NCI-H510A (cell line): ENCODE data around the gene EPS15.
"Not testable (repeated sequence)": the region's sequence is repeated elsewhere in the genome, so short reads cannot be mapped to it uniquely, and the experiment has no call there.

ENCODE experiments used
- DNase-seq: peaks from one replicate; lab custom pipeline; 2025; lab: John Stamatoyannopoulos, UW

The EPS15 gene

DNA sequence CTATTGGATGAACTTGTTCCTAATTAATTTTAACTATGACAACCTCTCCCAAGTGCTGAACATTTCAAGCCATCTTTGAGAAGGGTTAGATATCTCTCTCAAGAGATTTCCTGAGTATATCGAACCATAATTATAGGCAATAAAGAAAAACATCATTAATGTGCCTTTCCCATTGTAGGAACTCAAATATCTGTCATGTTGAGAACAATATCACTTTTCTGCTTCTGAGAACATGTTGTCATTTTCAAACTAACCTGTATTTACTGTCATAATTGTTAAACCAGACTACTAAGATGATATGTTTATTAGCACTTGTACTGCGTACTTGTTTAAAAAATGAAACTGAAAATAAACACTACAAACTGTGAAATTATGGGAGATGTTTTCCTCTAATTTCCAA, 4.3 kb downstream of the EPS15 start:
- DNase-seq = no peak

DNA sequence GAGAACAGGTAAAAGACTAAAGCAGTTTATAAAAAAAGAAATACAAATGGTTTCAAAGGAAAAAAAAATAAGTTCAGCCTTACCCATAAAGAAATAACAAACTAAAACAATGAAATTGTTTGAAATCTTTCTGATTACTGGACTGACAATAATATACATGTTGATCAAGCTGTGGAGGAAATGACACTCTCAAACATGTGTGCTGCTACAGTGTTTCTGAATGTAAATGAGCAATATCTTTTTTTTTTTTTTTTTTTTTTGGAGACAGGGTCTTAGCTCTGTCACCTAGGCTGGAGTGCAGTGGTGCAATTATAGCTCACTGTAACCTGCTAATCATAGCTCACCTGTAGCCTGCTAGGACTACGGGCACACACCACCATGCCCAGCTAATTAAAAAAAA, 6.5 kb downstream of the EPS15 start:
- no peak for DNase-seq

DNA sequence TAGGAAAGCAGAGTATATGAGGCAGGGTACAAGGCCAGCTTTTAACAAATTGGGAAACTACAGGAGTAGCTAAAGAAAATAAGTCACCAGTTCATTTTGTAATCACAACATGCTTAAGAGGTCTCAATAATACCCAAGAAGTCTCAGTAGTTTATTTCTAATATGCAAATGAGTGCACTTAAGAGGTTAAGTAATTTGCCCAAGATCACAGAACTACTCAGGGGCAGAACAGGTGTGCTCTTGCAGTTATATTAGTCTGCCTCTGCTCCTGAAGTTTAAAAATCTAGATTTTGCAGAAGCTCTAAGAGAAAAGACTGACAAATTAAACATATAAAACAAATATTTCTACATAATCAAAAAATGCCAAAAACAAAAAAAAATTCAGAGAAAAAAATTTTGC, 6.9 kb downstream of the EPS15 start:
- DNase-seq = no peak

DNA sequence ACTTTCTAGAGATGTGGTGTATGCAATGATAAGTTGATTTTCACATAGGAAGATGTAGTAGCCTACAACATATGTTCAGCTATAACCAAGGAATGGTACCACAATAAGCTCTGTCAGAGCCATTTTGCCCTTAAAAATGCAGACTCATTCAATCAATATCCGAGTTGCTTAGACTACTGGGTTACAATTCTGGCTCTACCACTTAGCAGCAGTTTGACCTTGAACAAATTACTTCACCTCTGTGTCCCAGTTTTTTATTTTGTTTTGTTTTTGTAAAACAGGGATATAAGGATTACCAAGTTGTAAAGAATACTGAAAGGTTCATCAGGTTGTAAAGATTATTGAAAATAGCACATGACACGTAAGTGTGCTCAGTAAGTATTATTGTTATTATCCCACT, 9.3 kb downstream of the EPS15 start:
- DNase-seq = no peak

DNA sequence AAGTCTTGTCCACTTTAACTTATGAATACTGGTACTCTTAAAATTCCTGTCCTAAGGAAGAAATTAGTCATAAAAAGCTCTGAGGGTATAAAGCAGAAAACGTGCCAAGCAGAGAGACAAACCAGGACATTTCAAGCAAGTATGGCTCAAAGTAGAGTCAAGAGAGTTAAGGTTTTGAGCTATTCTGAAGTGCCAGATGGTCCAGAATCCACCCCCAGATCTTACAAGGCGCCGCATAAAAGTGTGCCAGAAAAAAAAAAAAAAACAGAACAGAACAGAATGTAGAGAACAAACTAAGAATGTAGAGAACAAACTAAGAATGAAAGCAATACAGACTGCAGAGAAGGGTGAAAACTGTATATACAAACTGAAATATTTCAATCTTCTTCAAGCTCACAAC, 12.5 kb downstream of the EPS15 start:
- no peak for DNase-seq

DNA sequence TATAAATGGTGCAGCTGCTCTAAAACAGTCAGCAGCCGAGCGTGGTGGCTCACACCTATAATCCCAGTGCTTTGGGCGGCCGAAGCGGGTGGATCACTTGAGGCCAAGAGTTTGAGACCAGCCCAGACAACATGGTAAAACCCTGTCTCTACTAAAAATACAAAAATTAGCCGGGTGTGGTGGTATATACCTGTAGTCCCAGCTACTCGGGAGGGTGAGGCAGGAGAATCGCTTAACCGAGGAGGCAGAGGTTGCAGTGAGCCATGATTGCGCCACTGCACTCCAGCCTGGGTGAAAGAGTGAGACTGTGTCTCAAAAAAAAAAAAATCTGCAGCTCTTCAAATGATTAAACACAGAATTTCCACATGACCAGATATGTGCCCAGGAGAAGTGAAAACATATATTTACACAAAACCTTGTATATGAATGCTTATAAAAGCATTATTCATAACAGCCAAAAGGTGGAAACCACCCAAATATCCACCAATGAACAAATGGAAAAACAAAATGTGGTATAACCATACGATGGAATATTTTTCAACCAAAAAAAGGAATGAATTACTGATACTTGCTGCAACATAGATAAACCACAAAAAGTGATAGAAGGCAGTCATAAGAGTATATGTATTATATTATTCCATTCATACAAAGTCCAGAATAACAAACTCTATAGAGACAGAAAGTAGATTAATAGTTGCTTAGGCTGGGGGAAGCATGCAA, 14.1 kb downstream of the EPS15 start:
- DNase-seq = no peak

DNA sequence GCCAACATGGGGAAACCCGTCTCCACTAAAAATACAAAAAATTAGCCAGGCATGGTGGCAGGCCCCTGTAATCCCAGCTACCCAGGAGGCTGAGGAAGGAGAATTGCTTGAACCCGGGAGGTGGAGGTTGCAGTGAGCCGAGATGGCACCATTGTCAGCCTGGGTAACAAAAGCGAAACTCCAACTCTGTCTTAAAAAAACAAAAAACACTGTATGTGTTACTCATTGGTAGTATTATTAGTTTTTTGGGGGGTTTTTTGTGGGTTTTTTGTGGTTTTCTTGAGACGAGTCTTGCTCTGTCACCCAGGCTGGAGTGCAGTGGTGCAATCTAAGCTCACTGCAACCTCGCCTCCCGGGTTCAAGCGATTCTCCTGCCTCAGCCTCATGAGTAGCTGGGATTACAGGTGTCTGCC, 17.8 kb downstream of the EPS15 start:
- DNase-seq = not testable (repeated sequence)

DNA sequence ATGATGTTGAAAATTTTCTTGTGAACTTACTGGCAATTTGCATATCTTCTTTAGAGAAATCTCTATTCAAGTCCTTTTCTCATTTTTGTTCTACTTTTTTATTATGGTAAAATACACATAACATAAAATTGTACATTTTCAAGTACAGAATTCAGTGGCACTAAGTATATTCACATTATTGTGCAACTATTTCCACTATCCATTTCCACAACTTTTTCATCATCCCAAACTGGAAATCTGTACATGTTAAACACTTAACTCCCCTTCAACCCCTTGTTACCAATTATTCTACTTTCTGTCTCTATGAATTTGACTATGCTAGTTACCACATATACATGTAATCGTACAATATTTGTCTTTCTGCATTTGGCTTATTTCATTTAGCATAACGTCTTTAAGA, 19.4 kb downstream of the EPS15 start:
- no peak for DNase-seq

DNA sequence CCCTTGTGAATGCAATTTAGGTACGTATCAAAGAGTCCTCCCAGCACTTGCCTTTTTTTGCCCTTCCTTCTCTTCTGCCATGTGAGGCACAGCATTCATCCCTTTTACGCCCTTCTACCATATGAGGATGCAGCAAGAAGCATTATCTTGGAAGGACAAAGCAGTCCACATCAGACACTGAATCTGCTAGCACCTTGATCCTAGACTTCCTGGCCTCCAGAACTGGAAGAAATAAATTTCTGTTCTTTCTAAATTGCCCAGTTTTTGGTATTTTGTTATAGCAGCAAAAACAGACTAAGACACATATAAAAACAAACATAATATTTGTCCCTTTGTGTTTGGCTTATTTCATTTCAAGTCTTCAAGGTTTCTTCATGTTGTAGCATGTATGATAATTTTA, 20.1 kb downstream of the EPS15 start:
- DNase-seq = no peak

DNA sequence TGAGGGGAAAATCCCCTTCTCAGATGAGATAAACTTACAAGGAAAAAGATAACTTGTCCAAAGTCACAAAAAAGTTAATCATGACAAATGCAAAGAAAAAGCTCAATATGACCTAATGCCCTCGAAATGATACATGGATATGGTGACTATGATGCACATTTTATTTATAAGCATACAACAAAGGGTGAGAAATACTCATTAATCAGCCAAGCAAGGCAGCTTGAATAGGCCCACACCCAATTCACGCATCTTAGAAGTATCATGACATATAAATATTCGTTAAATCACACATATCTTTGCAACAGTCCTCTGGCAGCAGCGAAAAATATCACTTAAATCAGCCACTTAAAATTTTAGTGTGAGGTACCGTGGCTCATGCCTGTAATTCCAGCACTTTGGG, 21.7 kb downstream of the EPS15 start:
- DNase-seq = no peak

DNA sequence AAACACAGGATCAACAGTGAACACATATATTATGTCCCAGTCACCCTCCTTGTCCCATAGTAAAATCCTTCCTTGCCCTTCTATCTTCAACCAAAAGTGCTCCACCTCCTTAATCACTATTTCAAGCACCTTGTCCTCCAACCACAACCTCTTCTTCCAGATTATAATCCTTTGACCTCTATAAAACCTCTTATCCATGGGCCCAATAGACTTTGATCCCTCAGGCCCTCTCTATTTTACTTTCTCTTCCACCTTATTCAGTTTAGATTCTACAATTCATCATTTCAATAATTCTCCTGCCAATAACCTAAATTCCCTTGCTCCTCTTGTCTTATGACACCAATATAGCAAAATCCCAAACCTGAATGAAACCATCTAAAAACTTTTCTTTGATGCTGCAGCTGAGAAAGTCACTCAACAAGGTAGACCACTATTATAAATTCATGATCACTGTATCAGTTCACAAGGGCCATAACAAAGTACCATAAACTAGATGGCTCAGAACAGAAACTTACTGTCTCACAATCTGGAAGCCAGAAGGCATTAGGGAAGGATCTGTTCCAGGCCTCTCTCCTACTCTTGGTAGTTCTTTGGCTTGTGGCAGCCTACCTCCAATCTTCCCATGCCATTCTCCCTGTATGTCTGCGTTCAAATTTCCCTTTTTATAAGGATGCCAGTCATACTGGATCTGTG, 24.8 kb downstream of the EPS15 start:
- no peak for DNase-seq

DNA sequence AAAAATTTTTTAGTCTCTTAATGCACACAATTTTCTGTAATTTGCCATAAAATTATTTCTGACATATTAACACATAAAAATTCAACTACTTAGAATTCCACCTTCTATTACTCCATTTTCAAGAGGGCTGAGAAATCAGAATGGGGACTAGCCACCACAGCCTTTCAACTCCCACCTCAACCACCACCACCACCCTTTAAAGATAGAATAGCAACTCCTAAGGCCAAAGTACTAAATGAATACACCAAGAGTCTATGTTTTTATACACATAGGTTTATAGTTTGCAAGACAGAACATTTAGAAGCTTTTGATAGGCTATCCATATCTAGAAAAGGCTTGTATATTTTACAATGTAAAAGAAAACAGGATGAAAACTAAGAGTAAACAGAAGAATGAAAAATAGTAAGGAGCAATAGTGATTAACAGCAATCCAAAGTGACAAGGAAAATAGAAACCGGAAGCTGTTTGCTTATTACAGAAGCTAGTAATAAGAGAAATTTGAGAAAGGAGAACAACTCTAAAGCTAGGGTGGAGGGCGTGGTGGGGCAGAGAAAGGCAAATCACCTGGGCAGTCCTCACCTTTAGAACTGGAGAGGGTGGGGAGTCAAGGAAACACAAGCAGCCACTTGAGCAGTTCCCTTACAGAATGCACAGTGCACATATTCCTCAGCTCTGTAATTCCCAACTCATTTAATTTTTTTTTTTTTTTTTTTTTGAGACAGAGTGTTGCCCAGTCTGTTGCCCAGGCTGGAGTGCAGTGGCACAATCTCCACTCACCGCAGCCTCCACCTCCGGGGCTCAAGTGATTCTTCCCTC, 27.7 kb downstream of the EPS15 start:
- DNase-seq = no peak

DNA sequence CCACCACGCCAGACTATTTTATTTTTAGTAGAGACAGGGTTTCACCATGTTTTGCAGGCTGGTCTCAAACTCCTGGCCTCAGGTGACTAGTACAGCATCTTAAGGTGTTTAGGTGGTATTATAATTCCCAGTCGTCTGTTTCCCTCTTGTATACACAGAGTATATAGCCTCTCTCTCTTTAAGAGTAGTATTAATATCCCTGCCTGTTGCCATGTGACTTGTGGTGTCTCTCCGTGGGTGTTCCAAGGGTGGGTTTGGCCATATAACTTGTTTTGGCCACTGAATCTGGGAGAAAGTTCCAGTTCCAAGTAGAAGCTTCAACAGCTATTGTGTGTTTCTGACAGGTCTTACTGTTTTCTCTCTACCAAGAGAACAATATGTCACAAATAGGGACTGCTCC, 29.6 kb downstream of the EPS15 start:
- no peak for DNase-seq

DNA sequence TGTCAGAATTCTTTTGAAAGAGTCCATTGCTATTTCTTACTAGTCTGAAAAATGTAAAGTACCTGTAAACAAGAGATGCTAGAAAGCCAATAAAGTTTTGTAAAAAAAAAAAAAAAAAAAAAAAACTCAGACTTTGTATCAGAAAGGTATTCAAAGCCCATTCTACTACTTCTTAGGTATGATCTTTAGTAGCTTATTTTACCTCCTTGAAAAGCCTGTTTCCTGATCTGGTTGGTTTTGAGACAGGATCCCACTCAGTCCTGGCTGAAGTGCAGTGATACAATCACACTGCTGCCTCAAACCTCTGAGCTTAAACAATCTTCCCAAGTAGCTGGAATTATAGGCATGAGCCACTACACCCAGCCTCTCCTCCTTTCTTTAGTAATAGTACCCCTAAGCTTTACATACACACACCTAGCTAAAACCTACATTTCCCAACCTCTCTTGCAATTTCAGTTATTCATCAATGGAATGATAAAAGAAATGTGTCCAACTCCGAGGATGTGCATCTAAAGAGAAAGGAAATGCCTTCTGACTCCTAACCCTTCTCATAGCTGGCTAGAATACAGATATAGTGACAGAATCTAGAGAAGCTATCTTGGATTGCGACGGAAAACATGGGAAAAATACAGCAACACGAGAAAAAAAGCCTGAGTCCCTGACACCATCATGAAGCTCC, 30.6 kb downstream of the EPS15 start:
- no peak for DNase-seq

DNA sequence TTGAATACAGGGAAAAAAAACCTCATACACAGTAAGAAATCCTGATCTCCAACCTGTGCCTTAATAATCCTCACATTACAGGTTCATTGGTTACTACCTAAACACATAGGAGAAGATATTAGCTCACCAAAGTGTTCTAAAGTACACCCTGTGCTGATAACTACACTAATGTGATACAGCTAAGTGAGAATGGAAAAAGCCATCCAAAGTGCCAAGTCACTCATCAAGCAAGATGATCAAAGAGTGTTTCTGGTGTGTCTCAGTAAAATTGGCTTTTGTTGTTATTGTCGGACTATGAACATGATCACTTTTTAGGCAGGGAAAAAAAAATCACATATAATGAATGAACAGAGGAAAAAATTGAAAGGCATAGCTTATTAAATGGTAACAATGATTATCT, 31.4 kb downstream of the EPS15 start:
- no peak for DNase-seq

DNA sequence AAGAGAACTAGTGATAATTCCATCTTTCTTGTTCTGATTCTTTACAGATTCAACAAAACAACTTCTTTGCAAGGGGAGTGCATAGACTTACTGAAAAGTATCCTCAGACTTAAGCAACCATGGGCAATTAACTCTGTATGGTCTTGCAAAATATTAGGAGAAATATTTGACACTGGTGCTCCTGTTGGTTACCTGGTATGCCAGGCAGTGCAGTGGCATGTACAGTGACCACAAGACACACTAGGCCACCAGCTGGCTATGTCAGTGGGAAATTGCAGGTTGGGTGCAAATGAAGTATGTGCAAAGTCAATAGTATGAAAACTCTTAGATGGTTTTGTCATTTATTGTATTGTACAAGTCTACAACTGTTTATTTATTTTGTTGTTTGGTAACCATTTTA, 34.5 kb downstream of the EPS15 start:
- no peak for DNase-seq

DNA sequence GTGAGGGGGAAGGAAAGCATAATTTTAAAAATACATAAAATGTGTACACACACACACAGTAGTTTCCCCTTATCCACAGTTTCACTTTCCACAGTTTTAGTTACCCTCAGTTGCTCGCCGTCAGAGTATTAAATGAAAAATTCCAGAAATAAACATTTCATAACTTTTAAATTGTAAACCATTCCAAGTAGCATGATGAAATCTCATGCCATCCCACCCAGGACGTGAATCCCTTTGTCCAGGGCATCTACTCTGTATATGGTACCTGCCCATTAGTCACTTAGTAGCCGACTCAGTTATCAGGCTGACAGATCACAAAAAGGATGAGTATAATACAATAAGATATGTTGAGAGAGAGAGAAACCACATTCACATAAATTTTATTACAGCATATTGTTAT, 36.2 kb downstream of the EPS15 start:
- DNase-seq = no peak

DNA sequence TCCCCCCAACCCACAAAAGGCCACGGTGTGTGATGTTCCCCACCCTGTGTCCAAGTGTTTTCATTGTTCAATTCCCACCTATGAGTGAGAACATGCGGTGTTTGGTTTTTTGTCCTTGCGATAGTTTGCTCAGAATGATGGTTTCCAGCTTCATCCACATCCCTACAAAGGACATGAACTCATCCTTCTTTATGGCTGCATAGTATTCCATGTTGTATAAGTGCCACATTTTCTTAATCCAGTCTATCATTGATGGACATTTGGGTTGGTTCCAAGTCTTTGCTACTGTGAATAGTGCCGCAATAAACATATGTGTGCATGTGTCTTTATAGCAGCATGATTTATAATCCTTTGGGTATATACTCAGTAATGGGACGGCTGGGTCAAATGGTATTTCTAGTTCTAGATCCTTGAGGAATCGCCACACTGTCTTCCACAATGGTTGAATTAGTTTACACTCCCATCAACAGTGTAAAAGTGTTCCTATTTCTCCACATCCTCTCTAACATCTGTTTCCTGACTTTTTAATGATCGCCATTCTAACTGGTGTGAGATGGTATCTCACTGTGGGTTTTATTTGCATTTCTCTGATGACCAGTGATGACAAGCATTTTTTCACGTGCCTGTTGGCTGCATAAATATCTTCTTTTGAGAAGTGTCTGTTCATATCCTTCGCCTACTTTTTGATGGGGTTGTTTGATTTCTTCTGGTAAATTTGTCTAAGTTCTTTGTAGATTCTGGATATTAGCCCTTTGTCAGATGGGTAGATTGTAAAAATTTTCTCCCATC, 44.0 kb downstream of the EPS15 start:
- not testable (repeated sequence) for DNase-seq

DNA sequence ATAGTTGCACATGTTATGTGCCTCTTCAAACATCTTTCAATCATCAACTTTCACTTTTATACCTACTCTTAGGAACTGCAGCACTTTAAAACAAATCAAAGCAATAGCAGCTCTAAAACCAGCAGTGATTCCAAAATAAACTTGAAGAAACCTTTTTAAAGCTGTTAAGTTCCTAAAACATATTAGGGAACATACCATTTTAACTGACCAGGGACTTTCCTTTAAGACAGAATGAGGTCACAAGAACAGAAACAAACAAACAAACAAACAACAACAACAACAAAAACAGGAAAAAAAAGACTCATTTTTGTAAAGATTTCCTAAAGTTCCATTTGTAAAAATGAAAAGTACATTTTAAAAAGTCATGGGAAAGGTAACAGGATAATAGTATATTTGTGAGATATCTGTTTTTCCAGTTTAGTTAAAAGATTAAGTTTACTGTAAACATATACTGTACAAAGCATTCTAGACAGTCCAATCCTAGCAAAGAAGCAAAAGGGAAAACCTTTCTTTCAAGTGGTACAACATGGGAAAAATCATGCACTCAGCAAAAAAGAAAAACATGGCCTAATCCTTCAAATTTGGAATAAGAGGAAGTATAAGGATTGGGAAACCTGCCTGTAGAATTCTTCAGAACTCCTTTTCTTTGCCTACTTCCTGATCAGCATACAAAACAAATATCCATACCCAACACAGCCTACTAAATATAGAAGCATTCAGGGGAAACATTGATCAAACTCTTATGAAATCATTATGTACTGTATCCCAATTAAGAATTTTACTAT, 45.5 kb downstream of the EPS15 start:
- no peak for DNase-seq

DNA sequence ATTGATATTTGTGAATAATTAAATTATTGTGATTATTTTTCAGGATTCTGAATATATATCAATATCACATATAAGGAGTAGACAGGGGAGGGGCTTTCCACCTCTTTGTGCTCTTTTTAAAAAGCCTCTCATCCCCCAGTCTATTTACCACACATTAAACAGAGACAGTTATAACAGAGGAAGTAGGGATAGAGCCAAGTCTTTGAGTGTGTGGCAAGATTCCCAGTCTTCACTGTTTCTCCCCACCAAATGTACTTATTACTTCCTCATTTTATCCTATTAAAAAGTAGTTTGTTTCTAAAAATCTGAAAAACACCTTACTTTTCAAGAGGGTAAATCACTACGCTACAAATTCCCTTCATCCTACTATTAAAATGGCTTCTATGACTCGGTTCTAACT, 46.7 kb downstream of the EPS15 start:
- DNase-seq = no peak

DNA sequence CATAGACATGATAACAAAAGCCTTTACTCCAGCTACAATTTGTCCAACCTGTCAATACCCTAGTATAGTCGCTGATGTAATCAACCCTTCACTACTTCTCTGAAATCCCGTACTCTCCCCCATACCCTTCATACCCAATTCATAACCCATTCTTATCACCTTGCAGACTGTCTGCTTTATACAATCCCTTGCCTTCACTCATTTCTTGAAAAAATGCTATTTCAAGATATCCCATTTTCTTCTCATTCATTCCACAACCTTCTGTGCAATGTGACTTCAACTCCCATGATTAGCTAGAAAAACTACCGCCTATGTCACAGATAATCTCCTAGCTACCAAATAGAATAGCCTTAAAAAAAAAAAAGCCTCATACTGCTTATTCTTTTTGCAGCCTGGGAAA, 49.5 kb downstream of the EPS15 start:
- no peak for DNase-seq
